Endodermal cell (in vitro differentiated cells): ENCODE results near the gene RLBP1. TPM values are rescaled to one million over a fixed set of nuclear protein-coding genes. Genes with fewer than 3 reads are reported as not detected.

Source experiments
- DNase-seq: peaks from one replicate; pipeline ENCODE4 v3.0.0-alpha.2; 2017
- H3K27ac ChIP-seq: 2 replicates; pipeline ENCODE4 v1.5.1; 2013; ENCODE audit warnings: mild to moderate bottlenecking, low read depth, low read length, moderate library complexity
- H3K27me3 ChIP-seq: 2 replicates; pipeline ENCODE4 v1.6.1; 2013; ENCODE audit warnings: mild to moderate bottlenecking, low read length, moderate library complexity; ENCODE audit not compliant: insufficient read depth, control insufficient read depth, poor library complexity, severe bottlenecking
- H3K36me3 ChIP-seq: 2 replicates; pipeline ENCODE4 v1.7.0; 2013; ENCODE audit warnings: mild to moderate bottlenecking, low read length, moderate library complexity; ENCODE audit not compliant: control insufficient read depth, insufficient read depth
- H3K4me1 ChIP-seq: one replicate; pipeline ENCODE4 v1.7.0; 2013; ENCODE audit warnings: low read length; ENCODE audit not compliant: control insufficient read depth, insufficient read depth
- H3K4me3 ChIP-seq: 2 replicates; pipeline ENCODE4 v1.5.1; 2013; ENCODE audit warnings: mild to moderate bottlenecking, low read length, moderate library complexity
- H3K9ac ChIP-seq: 2 replicates; pipeline ENCODE4 v1.6.1; 2013; ENCODE audit warnings: mild to moderate bottlenecking, low read length, moderate library complexity; ENCODE audit not compliant: poor library complexity, severe bottlenecking; ENCODE audit errors: extremely low read depth
- H3K9me3 ChIP-seq: 2 replicates; pipeline ENCODE4 v1.6.1; 2013; ENCODE audit warnings: mild to moderate bottlenecking, low read length, moderate library complexity; ENCODE audit not compliant: control insufficient read depth
- H3K27ac Mint-ChIP-seq: 2 replicates; pipeline ENCODE4 v1.8.0; 2020; ENCODE audit warnings: mixed read lengths
- H3K27me3 Mint-ChIP-seq: 2 replicates; pipeline ENCODE4 v1.8.0; 2021; ENCODE audit warnings: mild to moderate bottlenecking, mixed read lengths; ENCODE audit not compliant: insufficient read depth
- H3K36me3 Mint-ChIP-seq: 2 replicates; pipeline ENCODE4 v1.8.0; 2020; ENCODE audit warnings: low read depth, mixed read lengths
- H3K4me1 Mint-ChIP-seq: 2 replicates; pipeline ENCODE4 v1.8.0; 2020; ENCODE audit warnings: mixed read lengths
- H3K4me3 Mint-ChIP-seq: 2 replicates; pipeline ENCODE4 v1.8.0; 2020; ENCODE audit warnings: mild to moderate bottlenecking, moderate library complexity, mixed read lengths
- H3K9me3 Mint-ChIP-seq: 2 replicates; pipeline ENCODE4 v1.8.0; 2020; ENCODE audit warnings: mild to moderate bottlenecking, mixed read lengths
- WGBS, 2 experiments: methylation state at CpG; one replicate each; pipeline versions ENCODE4 v1.1.5 to v1.1.7; 2013; ENCODE audit warnings: missing lambda C conversion rate in 2 of 2, mixed read lengths in 1 of 2; ENCODE audit not compliant: insufficient coverage in 1 of 2, insufficient read length in 1 of 2; 5-methylcytosine and 5-hydroxymethylcytosine counted together
- total RNA-seq, 2 donors: library from RNA; stranded (reverse); fragmentation: NEBNext Ultra II Directional in 1 of 2; extraction: Animal tissue kit (Norgen Biotek cat#: 25700) in 1 of 2; gene quantifications; 2 replicates in 1 of 2; 3 replicates in 1 of 2; pipeline ENCODE4 v1.2.1, GENCODE V29; 2021
- TF ChIP-seq, protein P1 (sequence below): fragments of 200-600 bp; sonication (generic); conservative IDR thresholded peaks from 2 replicates; pipeline ENCODE4 v1.5.0; 2021; ENCODE audit warnings: antibody characterized with exemption, mild to moderate bottlenecking

Gene RLBP1
- total RNA-seq, 2 donors from 2014 or later, result not detected

DNA sequence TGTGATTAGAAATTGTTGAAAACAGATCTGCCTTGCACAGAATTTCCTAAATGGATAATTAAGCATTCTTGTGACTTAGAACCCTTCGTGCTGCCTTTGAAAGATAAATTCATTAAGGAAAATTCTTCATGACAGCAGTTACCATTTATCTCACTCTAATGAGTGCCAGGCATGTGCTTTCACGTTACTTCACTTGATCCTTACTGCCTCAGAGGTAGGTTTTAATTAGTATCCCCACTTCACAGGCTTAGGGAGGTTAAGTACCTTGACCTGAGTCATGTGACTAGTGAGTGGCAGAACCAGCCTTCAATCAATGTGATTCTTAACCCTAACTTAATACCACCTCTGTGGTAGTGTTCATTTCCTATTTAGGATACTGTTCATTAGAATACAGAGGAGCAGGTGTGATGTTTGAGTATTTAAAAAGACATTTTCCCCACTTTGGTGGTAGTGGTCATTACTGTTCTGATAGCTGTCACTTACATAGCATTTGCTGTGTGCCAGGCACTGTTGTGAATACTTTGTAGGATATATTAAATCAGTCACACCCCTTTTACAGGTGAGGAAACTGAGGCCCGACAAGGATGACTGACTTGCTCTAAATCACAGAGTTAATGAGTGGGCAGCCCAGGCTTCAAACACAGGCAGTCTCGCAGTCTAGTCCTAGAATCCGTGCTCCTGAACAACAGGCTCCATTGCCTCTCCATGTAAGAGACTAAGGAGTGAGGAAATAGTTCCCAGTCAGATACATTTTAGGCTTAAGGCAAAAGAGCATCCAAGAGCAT lies 57.9 kb downstream of the RLBP1 start:
- Histone ChIP-seq H3K9me3 (no peaks in the 10 kb centered on the region), H3K4me1 (peaks cover 19% of the 10 kb centered on the region), H3K27ac (no peak overlapping the region), H3K4me3 (no peak overlapping the region), H3K36me3 (peaks cover 3% of the 10 kb centered on the region), H3K9ac (no peak overlapping the region), H3K27me3 (no peaks in the 10 kb centered on the region)
- H3K27me3 Mint-ChIP-seq, result no peaks in the 10 kb centered on the region
- no peak for DNase-seq
- WGBS, 2 experiments, result 90 to 97% methylated on average over 4 to 5 of the region's 5 CpGs
- no peak overlapping the region for H3K4me3 Mint-ChIP-seq
- H3K27ac Mint-ChIP-seq, result no peak overlapping the region
- TF ChIP-seq, protein P1, sequence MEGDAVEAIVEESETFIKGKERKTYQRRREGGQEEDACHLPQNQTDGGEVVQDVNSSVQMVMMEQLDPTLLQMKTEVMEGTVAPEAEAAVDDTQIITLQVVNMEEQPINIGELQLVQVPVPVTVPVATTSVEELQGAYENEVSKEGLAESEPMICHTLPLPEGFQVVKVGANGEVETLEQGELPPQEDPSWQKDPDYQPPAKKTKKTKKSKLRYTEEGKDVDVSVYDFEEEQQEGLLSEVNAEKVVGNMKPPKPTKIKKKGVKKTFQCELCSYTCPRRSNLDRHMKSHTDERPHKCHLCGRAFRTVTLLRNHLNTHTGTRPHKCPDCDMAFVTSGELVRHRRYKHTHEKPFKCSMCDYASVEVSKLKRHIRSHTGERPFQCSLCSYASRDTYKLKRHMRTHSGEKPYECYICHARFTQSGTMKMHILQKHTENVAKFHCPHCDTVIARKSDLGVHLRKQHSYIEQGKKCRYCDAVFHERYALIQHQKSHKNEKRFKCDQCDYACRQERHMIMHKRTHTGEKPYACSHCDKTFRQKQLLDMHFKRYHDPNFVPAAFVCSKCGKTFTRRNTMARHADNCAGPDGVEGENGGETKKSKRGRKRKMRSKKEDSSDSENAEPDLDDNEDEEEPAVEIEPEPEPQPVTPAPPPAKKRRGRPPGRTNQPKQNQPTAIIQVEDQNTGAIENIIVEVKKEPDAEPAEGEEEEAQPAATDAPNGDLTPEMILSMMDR, result no peak
- H3K9me3 Mint-ChIP-seq, result no peaks in the 10 kb centered on the region
- H3K4me1 Mint-ChIP-seq, result peaks cover 26% of the 10 kb centered on the region
- H3K36me3 Mint-ChIP-seq, result no peaks in the 10 kb centered on the region

DNA sequence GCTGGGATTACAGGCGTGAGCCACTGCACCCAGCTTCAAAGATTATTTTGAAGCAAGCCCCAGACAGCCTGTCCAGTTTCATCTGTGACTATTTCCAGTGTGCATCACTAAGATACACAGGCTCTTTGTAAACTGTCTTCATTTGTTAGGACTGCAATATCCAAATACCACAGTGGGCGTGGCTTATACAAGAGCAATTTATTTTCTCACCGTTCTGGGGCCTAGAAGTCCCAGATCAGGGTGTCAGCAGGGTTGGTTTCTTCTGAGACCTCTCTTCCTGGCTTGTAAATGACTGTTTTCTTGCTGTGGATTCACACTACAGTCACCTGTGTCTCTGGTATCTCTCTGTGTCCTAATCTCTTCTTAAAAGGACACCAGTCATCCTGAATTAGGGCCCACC lies 59.7 kb downstream of the RLBP1 start:
- Histone ChIP-seq H3K9me3 (no peaks in the 10 kb centered on the region), H3K36me3 (peaks cover 3% of the 10 kb centered on the region), H3K27ac (no peak overlapping the region), H3K4me1 (peaks cover 13% of the 10 kb centered on the region), H3K9ac (no peak overlapping the region), H3K27me3 (no peaks in the 10 kb centered on the region), H3K4me3 (no peak overlapping the region)
- WGBS, 2 experiments, result 91 to 98% methylated on average over 3 of the region's 3 CpGs
- no peak for DNase-seq
- TF ChIP-seq, protein P1, result no peak
- Mint-ChIP-seq H3K4me3 (no peak overlapping the region), H3K36me3 (peaks cover 7% of the 10 kb centered on the region), H3K27ac (no peak overlapping the region), H3K4me1 (peaks cover 14% of the 10 kb centered on the region), H3K9me3 (no peaks in the 10 kb centered on the region), H3K27me3 (no peaks in the 10 kb centered on the region)

Other genes with a start within 250 kb of the RLBP1 start
- 10 to 100 TPM; 24.1 to 26.0 TPM for gene ABHD2, start 133.1 kb downstream of the RLBP1 start, total RNA-seq
- gene FANCI, start 22.4 kb upstream of the RLBP1 start, total RNA-seq, result 100 to 1,000 TPM in 1 of 2 donors, 10 to 100 TPM in 1; 94.5 to 173 TPM
- 10 to 100 TPM; 55.3 to 60.2 TPM for gene POLG, start 113.2 kb upstream of the RLBP1 start, total RNA-seq